ENCODE data around the gene EHD4.

EHD4 gene

GRCh38 chr15:41919954-41920538, 52.3 kb downstream of the EHD4 start:
- DNase-seq (ENCODE audit: low spot score), result no peak

- no peak for DNase-seq (ENCODE audit: low spot score)
These were observed 53.0 kb downstream of the EHD4 start for GRCh38 chr15:41919201-41919820.

- DNase-seq (ENCODE audit: low spot score), result no peak
These were observed 53.7 kb downstream of the EHD4 start for GRCh38 chr15:41918506-41919126.

- DNase-seq (ENCODE audit: low spot score), result no peak
These were observed 54.5 kb downstream of the EHD4 start for GRCh38 chr15:41917767-41918430.

GRCh38 chr15:41915255-41915994, 56.9 kb downstream of the EHD4 start:
- no peak for DNase-seq (ENCODE audit: low spot score)

- no peak for DNase-seq (ENCODE audit: low spot score)
These were observed 57.9 kb downstream of the EHD4 start for GRCh38 chr15:41914411-41914810.

- DNase-seq (ENCODE audit: low spot score), result no peak
These were observed 59.1 kb downstream of the EHD4 start for GRCh38 chr15:41913256-41913655.

GRCh38 chr15:41911691-41912345, 60.5 kb downstream of the EHD4 start:
- DNase-seq (ENCODE audit: low spot score), result no peak

- no peak for DNase-seq (ENCODE audit: low spot score)
These were observed 63.5 kb downstream of the EHD4 start for GRCh38 chr15:41908736-41909461.

GRCh38 chr15:41907141-41907540, 65.2 kb downstream of the EHD4 start:
- DNase-seq (ENCODE audit: low spot score), result no peak

GRCh38 chr15:41906608-41907007, 65.7 kb downstream of the EHD4 start:
- no peak for DNase-seq (ENCODE audit: low spot score)

- DNase-seq (ENCODE audit: low spot score), result no peak
These were observed 67.1 kb downstream of the EHD4 start for GRCh38 chr15:41905036-41905793.

- peak; percentile 81 for DNase-seq (ENCODE audit: low spot score)
These were observed 67.8 kb downstream of the EHD4 start for GRCh38 chr15:41904541-41905005.

GRCh38 chr15:41903782-41904181, 68.6 kb downstream of the EHD4 start:
- no peak for DNase-seq (ENCODE audit: low spot score)

GRCh38 chr15:41901431-41901830, 70.9 kb downstream of the EHD4 start:
- DNase-seq (ENCODE audit: low spot score), result no peak

- no peak for DNase-seq (ENCODE audit: low spot score)
These were observed 71.6 kb downstream of the EHD4 start for GRCh38 chr15:41900526-41901380.

- no peak for DNase-seq (ENCODE audit: low spot score)
These were observed 72.4 kb downstream of the EHD4 start for GRCh38 chr15:41899854-41900442.

- no peak for DNase-seq (ENCODE audit: low spot score)
These were observed 75.0 kb downstream of the EHD4 start for GRCh38 chr15:41897363-41897799.

- no peak for DNase-seq (ENCODE audit: low spot score)
These were observed 75.8 kb downstream of the EHD4 start for GRCh38 chr15:41896566-41896965.
